GM12878 (cell line): Measurements from ENCODE around the gene ACVR1B.

Source experiments
- POLR2AphosphoS5 ChIP-seq: IDR thresholded peaks from 2 replicates; pipeline ENCODE4 v1.6.1; 2011; ENCODE audit warnings: mild to moderate bottlenecking, low read length, inconsistent platforms
- RAD21 ChIP-seq: IDR thresholded peaks from 2 replicates; pipeline ENCODE4 v1.6.1; 2011; ENCODE audit warnings: mild to moderate bottlenecking, low read depth, low read length, moderate library complexity; ENCODE audit not compliant: insufficient read depth
- ZBTB33 ChIP-seq: fragments of 450-650 bp; IDR thresholded peaks from 2 replicates; pipeline ENCODE4 v1.6.1; 2017; ENCODE audit warnings: mild to moderate bottlenecking
- TF ChIP-seq, protein P1 (sequence below), 3 experiments: IDR thresholded peaks in 2 of 3; conservative IDR thresholded peaks in 1 of 3; 2 replicates each; pipeline ENCODE4 v1.5.1; 2011; ENCODE audit warnings: low read depth in 3 of 3, low read length in 3 of 3, mild to moderate bottlenecking in 3 of 3, control low read depth in 2 of 3, moderate library complexity in 2 of 3, inconsistent platforms in 1 of 3, mixed read lengths in 1 of 3; ENCODE audit not compliant: control insufficient read depth in 2 of 3, insufficient read depth in 1 of 3; ENCODE audit errors: extremely low read depth in 1 of 3

GRCh38 chr12:51934080-51934479 lies 17.4 kb upstream of the ACVR1B start:
- TF ChIP-seq ZBTB33 = no peak
- TF ChIP-seq RAD21 = no peak
- TF ChIP-seq, protein P1, sequence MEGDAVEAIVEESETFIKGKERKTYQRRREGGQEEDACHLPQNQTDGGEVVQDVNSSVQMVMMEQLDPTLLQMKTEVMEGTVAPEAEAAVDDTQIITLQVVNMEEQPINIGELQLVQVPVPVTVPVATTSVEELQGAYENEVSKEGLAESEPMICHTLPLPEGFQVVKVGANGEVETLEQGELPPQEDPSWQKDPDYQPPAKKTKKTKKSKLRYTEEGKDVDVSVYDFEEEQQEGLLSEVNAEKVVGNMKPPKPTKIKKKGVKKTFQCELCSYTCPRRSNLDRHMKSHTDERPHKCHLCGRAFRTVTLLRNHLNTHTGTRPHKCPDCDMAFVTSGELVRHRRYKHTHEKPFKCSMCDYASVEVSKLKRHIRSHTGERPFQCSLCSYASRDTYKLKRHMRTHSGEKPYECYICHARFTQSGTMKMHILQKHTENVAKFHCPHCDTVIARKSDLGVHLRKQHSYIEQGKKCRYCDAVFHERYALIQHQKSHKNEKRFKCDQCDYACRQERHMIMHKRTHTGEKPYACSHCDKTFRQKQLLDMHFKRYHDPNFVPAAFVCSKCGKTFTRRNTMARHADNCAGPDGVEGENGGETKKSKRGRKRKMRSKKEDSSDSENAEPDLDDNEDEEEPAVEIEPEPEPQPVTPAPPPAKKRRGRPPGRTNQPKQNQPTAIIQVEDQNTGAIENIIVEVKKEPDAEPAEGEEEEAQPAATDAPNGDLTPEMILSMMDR (IDR thresholded peaks at IDR 0.05 in 2 of 3, conservative IDR thresholded peaks at IDR 0.05 in 1 of 3; ENCODE audit: control insufficient read depth in 2 of 3, extremely low read depth in 1 of 3, insufficient read depth in 1 of 3, low read depth in 3 of 3, low read length in 3 of 3) = no peak
- TF ChIP-seq POLR2AphosphoS5 = no peak
